H1 (cell line): Measurements from ENCODE around the gene CCDC174. TPM values are rescaled to one million over a fixed set of nuclear protein-coding genes. Genes with fewer than 3 reads are reported as not detected.

Experiments used
- GABPA ChIP-seq: IDR thresholded peaks from 2 replicates; pipeline ENCODE4 v1.6.1; 2011; ENCODE audit warnings: mild to moderate bottlenecking, low read length, moderate library complexity, borderline replicate concordance; ENCODE audit not compliant: insufficient read depth
- KDM1A ChIP-seq: fragments of 200-600, 300-600 bp; sonication (generic); IDR thresholded peaks from 2 replicates; pipeline ENCODE4 v1.7.1; 2016; ENCODE audit warnings: mild to moderate bottlenecking, low read length, borderline replicate concordance
- TAF1 ChIP-seq: IDR thresholded peaks from 2 replicates; pipeline ENCODE4 v1.6.1; 2011; ENCODE audit warnings: mild to moderate bottlenecking, low read depth, low read length
- TAF7 ChIP-seq: optimal IDR thresholded peaks from 2 replicates; pipeline ENCODE3; 2011; ENCODE audit warnings: low read depth, mild to moderate bottlenecking, inconsistent platforms, low read length, moderate library complexity, borderline replicate concordance
- TBP ChIP-seq: IDR thresholded peaks from 2 replicates; pipeline ENCODE4 v1.6.1; 2011; ENCODE audit warnings: low read depth, low read length, improper control_type of control experiment
- polyA plus RNA-seq, 7 experiments: library from polyadenylated mRNA; depleted of rRNA in 3 of 7; stranded (reverse) in 5 of 7; unstranded in 2 of 7; fragments of >200 nt in 5 of 7; fragments of 200-250 nt in 2 of 7; gene quantifications; 1 replicate in 5 of 7; 2 replicates in 1 of 7; 4 replicates in 1 of 7; pipeline versions ENCODE4 v1.2.1 to v1.2.3, GENCODE V29; 2011 to 2013; ENCODE audit warnings: missing spikeins in 2 of 7, mixed read lengths in 2 of 7
- total RNA-seq: library from RNA; stranded (reverse); fragmentation: NEBNext Ultra II Directional; extraction: Animal tissue kit (Norgen Biotek cat#: 25700); gene quantifications from 2 replicates; pipeline ENCODE4 v1.2.1, GENCODE V29; 2021

CCDC174 gene
- total and polyA plus RNA-seq, 2 of the 8 experiments (the other 6 are each of a cell fraction or from before 2014, with no cell fraction given) = 3.5 to 11.9 TPM

DNA sequence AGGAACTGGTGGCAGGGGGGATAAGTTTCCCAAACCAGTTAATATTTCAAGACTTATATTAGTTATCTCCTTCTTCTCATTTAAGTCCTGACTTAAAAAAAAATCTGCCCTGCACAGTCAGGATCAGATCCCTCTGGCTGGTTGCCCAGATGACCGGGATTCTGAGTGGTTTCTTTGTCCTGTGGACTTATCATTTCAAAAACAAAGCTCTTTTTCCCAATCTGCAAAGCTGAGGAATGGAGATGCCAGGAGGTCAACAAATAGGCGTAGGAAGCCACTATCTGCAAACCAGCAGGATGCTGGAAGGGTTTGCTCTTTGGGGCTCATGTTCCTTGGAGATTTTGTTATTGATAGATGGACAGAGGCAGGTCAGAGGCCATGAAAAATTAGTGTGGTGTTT is 29.2 kb downstream of the CCDC174 start (continued):
- no peak for TF ChIP-seq GABPA
- TF ChIP-seq KDM1A = no peak
- no peak for TF ChIP-seq TAF1
- no peak for TF ChIP-seq TAF7
- TF ChIP-seq TBP = no peak
